Naive thymus-derived CD8-positive, alpha-beta T cell (primary cell): Measurements from ENCODE around the gene MPV17. TPM values are rescaled to one million over a fixed set of nuclear protein-coding genes. Genes with fewer than 3 reads are reported as not detected.

Source experiments
- ATAC-seq, 2 donors: fragments of 150-1000 bp; cut with Tn5 transposase in 1 of 2; sonication (Bioruptor Pico), chemical (Tn5 transposase) in 1 of 2; 1 replicate in 1 of 2; 2 replicates in 1 of 2; pipeline ENCODE4 v1.10.0; 2021; ENCODE audit warnings: mild to moderate bottlenecking in 2 of 2, moderate library complexity in 2 of 2
- POLR2A ChIA-PET: fragments of 350-600 bp; sonication (Branson Sonifier 250); formaldehyde crosslinking; loops from one replicate; lab custom pipeline; 2021; ENCODE audit warnings: antibody characterized with exemption; lab: Charles Lee
- DNase-seq, 10 donors: peaks; one replicate each; pipeline versions ENCODE4 v3.0.0 to v3.0.0-alpha.2; 2020 to 2022
- H3K27ac Mint-ChIP-seq, 10 donors: one replicate each; pipeline ENCODE4 v1.8.0; 2020 to 2022; ENCODE audit warnings: mild to moderate bottlenecking in 10 of 10, mixed read lengths in 10 of 10, moderate library complexity in 4 of 10, inconsistent platforms in 1 of 10
- H3K27me3 Mint-ChIP-seq, 5 donors: one replicate each; pipeline ENCODE4 v1.8.0; 2021 to 2022; ENCODE audit warnings: mixed read lengths in 5 of 5
- H3K36me3 Mint-ChIP-seq, 3 donors: one replicate each; pipeline ENCODE4 v1.8.0; 2020 to 2022; ENCODE audit warnings: mixed read lengths in 3 of 3, mild to moderate bottlenecking in 2 of 3, inconsistent platforms in 1 of 3
- H3K4me1 Mint-ChIP-seq, 4 donors: one replicate each; pipeline ENCODE4 v1.8.0; 2021 to 2022; ENCODE audit warnings: mixed read lengths in 4 of 4
- H3K4me3 Mint-ChIP-seq, 10 donors: one replicate each; pipeline ENCODE4 v1.8.0; 2020 to 2022; ENCODE audit warnings: mild to moderate bottlenecking in 10 of 10, mixed read lengths in 10 of 10, moderate library complexity in 6 of 10, inconsistent platforms in 1 of 10
- H3K9me3 Mint-ChIP-seq, 9 donors: one replicate each; pipeline ENCODE4 v1.8.0; 2020 to 2022; ENCODE audit warnings: mixed read lengths in 9 of 9, mild to moderate bottlenecking in 3 of 9, inconsistent platforms in 1 of 9, moderate library complexity in 1 of 9
- polyA plus RNA-seq, 3 donors: library from polyadenylated mRNA; unstranded; fragments of 300-500 nt; fragmentation: Illumina TruSeq; gene quantifications; one replicate each; pipeline ENCODE4 v1.2.3, GENCODE V29; 2021
- total RNA-seq, 8 experiments: library from RNA in 2 of 8; stranded (reverse) in 2 of 8; gene quantifications; one replicate each; pipeline ENCODE4 v1.2.3 and lab custom pipeline; 2021 to 2026

MPV17 gene, protein sequence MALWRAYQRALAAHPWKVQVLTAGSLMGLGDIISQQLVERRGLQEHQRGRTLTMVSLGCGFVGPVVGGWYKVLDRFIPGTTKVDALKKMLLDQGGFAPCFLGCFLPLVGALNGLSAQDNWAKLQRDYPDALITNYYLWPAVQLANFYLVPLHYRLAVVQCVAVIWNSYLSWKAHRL
- total RNA-seq, result 100 to 1,000 TPM; 109 to 111 TPM
- 100 to 1,000 TPM; 110 to 135 (median 124) TPM for polyA plus RNA-seq
- 21.7 to 52.8 (median 43.0) reads per million in 6 experiments for total RNA-seq (lab: John Stamatoyannopoulos, UW)

DNA sequence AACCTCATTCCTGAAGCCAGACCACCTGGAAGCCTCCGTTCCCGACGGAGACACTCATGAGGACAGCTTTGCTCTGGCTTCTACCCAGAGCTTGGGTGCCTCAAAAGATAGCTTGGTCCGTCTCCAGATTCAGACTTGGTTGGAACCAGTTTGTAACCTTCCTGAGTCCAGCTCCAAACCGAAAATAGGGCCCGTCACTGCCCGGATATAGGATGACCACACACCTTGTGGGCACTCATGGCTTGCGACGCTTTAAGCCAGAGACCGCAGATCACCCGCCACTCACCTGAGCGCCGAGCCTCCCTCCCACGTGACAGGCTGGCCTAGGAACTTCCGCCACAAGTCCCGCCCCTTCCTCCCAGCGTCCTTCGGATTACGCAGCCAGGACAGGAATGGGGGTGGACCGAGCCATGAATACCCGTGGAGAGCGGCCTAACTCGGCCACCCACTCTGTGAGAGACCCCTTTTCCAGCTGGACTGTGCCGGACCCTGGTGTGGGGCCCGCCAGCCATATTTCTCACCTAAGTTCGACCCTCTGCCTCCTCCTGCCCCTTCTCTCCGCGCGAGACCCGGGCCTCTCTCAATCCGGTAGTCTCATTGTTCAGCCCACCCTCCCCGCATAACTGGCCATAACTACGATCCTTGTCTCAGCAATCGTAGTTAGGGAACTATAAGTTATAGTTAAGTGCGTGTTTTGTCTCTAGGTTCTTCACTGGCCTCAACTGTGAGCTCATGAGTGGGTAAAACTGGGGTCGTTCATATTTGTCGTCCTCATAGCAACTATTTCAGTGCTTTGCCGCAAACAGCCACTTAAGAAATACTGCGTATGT is at the start of gene MPV17:
Gene MPV17 (minus strand): TSS at position 332 of the 830 bp plus-strand sequence. CDS start 580 bp downstream, outside the sequence.
- H3K27ac Mint-ChIP-seq, result peak within 1 kb of the TSS; percentile 97 to 100 (median 99)
- peaks cover 12 to 32% (median 31%) of the 10 kb centered on the region in 4 donors for H3K4me1 Mint-ChIP-seq
- peak; percentile 70 to 94 (median 81) for DNase-seq
- ATAC-seq, result peak; percentile 95 to 97
- POLR2A ChIA-PET, result interaction anchor here (0.6 to 2.7 kb wide), 16 partner anchors 10 to 340 kb away, joined by 3 to 30 read pairs (median 4); partner anchors contain the start of genes EIF2B4, GTF3C2, NRBP1 and PPM1G
- no peaks in the 10 kb centered on the region for H3K27me3 Mint-ChIP-seq
- peaks cover 6 to 24% (median 13%) of the 10 kb centered on the region in 3 donors for H3K36me3 Mint-ChIP-seq
- no peaks in the 10 kb centered on the region for H3K9me3 Mint-ChIP-seq
- peak within 1 kb of the TSS; percentile 91 to 100 (median 98) for H3K4me3 Mint-ChIP-seq

DNA sequence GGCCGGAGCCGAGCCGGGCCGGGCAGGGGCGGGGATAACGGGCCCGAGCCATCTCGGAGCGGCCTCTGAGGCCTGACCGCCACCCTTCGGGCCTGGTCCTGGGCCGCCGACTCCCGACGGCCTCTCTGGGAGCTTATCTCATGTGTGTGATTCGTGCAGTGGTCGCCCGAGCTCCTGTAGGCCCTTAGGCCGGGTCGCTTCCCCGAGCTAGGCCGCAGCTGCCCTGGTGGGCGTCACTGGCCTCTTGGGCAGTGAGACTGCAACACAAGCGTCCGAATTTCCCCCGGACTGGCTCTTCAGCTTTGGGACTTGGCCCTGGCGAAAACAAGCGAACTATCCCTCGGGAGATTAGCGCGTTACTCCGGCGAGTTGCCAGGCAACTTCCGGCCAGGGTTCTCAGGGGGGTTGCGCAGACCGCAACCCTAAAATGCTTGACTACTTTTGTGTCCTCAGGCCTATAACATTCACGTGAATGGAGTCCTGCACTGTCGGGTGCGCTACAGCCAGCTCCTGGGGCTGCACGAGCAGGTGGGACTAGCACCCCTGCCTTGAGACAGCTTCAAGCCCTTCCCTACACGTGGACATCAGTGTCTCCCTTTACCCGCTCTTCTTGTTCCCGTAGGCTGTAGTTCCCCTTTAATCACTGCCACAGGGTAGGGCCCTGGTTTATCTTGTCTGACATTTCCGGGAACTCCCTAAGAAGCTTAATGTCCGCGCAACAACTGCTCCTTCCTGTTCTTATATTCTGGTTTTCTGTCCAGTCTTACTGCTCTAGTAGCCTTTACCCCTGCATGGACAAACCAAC is 48.1 kb upstream of the MPV17 start:
- H3K27ac Mint-ChIP-seq, result peak overlapping the region; percentile 88 to 99 (median 96)
- DNase-seq (peak in 7 of 10 donors; percentile 16 to 67 (median 33)), ATAC-seq (peak; percentile 3 to 12)
- POLR2A ChIA-PET, result interaction anchor here (0.7 to 5.6 kb wide), 9 partner anchors 9 to 292 kb away, joined by 3 to 71 read pairs (median 5); partner anchors contain the start of genes GTF3C2, KHK, MPV17 and NRBP1
- H3K9me3 Mint-ChIP-seq, result no peaks in the 10 kb centered on the region
- H3K36me3 Mint-ChIP-seq, result peaks cover 4 to 65% (median 22%) of the 10 kb centered on the region in 3 donors
- H3K4me1 Mint-ChIP-seq, result peaks cover 27 to 43% (median 43%) of the 10 kb centered on the region in 4 donors
- H3K27me3 Mint-ChIP-seq, result no peaks in the 10 kb centered on the region
- peak overlapping the region; percentile 84 to 100 (median 96) for H3K4me3 Mint-ChIP-seq

DNA sequence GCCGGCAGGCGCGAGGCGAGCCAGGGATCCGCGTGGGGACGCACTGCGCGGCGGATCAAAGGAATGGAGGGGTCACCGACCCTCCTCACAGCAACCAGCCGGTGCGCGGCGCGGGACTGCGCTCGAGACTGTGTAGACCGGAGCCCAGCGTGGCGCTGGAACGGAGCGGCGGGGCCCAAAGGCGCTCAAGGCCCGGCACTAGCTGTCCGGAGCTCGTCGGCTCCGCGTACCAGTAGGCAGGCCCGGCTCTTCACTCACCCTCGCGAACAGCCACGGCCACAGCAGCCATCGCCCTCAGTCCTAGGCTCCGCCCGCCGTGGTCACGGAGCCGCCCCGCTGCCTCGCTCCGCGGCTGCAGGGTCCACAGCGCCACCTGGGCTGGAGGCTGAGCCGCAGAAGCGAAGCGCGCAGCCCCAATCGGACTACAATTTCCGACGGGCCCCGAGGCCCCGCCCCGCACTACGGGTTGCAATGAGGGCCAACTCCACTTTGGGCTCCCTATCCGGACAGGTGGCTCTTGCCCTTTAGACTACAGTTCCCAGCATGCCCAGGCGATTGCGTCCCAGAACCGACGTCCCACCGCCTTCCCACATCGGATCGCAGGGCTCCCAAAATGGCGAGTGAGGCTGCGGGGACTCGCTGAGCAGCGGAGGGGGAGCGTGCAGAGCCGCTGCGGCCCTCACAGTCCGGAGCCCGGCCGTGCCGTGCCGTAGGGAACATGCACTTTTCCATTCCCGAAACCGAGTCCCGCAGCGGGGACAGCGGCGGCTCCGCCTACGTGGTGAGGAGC is 47.3 kb upstream of the MPV17 start, which contains the start of the genes EIF2B4 and SNX17:
Gene EIF2B4 (minus strand): TSS at position 313 of the 790 bp plus-strand sequence. CDS start 24 bp downstream, at position 289.
Gene SNX17 (plus strand): TSS at position 591 of the 790 bp plus-strand sequence. CDS start 128 bp downstream, at position 719.
- POLR2A ChIA-PET, result interaction anchor here (0.9 to 5.6 kb wide), 12 partner anchors 10 to 299 kb away, joined by 3 to 71 read pairs (median 6); partner anchors contain the start of genes GTF3C2, KHK, MPV17 and NRBP1
- H3K4me1 Mint-ChIP-seq, result peaks cover 26 to 43% (median 42%) of the 10 kb centered on the region in 4 donors
- DNase-seq (peak; percentile 96 to 99 (median 99)), ATAC-seq (peak; percentile 91 to 93)
- peak within 1 kb of the TSS; percentile 84 to 100 (median 96) for H3K4me3 Mint-ChIP-seq
- H3K9me3 Mint-ChIP-seq, result no peaks in the 10 kb centered on the region
- peak within 1 kb of the TSS; percentile 92 to 99 (median 97) for H3K27ac Mint-ChIP-seq
- H3K36me3 Mint-ChIP-seq, result peaks cover 4 to 64% (median 18%) of the 10 kb centered on the region in 3 donors
- no peaks in the 10 kb centered on the region for H3K27me3 Mint-ChIP-seq

DNA sequence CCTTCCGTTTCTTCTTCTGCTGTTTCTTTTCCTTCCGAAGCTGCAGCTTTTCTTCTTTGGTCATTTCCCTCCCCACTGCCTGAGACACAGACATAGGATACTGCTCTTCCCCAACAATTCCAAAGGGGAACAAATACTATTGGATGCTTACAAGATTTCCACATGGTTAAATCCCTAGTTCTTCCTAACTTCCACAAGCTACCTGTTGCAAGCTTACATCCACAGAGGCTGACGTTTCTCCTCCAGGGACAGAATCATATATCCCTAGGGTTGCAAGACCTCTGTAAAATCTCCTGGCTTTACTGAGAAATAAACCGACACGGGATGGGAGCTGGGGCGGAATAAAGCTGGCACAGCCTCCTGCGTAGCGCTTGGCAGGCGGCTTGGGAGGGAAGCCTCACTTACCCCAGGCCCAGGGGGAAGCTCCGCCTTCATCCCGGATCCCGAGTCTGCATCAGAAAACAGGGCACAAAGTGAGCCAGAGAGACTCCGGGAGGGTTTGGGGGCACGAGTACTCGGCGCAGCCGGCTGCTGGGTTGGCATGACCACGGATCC is 46.7 kb upstream of the MPV17 start:
- Mint-ChIP-seq H3K27ac (peak overlapping the region; percentile 89 to 99 (median 97)), H3K9me3 (no peaks in the 10 kb centered on the region), H3K27me3 (no peaks in the 10 kb centered on the region), H3K4me1 (peaks cover 25 to 43% (median 42%) of the 10 kb centered on the region in 4 donors), H3K4me3 (peak overlapping the region; percentile 84 to 100 (median 96)), H3K36me3 (peaks cover 4 to 60% (median 14%) of the 10 kb centered on the region in 3 donors)
- POLR2A ChIA-PET, result interaction anchor here (1.1 to 5.6 kb wide), 9 partner anchors 11 to 298 kb away, joined by 3 to 71 read pairs (median 7); partner anchors contain the start of genes GTF3C2, MPV17, NRBP1 and OST4
- no peak for ATAC-seq
- DNase-seq, result no peak

DNA sequence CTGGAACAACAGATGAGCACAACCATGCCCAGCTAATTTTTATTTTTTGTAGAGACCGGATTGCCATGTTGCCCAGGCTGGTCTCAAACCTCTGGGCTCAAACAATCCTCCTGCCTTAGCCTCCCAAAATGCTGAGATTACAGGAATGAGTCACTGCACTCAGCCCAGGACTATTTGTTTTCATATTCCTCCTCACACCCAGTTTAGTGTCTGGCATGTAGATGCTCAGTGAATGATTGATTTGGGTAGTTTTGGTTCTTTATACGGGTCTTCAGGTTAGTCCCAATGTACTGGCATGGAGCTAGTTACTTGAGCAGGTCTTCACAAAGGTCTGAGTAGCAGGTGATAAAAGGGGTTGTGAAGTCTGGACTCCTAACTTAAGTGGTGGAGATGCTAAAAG is 41.0 kb upstream of the MPV17 start:
- H3K9me3 Mint-ChIP-seq, result no peaks in the 10 kb centered on the region
- H3K36me3 Mint-ChIP-seq, result peaks cover 0 to 46% (median 8%) of the 10 kb centered on the region in 3 donors
- H3K4me3 Mint-ChIP-seq, result no peak overlapping the region
- POLR2A ChIA-PET, result interaction anchor here (1.2 kb wide), 1 partner anchor 46 kb away, joined by 5 read pairs; the partner anchor contains the start of gene PPM1G
- H3K27ac Mint-ChIP-seq, result peak overlapping the region in 1 of 10 donors; percentile 43
- ATAC-seq, result no peak
- DNase-seq, result no peak
- peaks cover 3 to 10% (median 5%) of the 10 kb centered on the region in 4 donors for H3K4me1 Mint-ChIP-seq
- no peaks in the 10 kb centered on the region for H3K27me3 Mint-ChIP-seq

DNA sequence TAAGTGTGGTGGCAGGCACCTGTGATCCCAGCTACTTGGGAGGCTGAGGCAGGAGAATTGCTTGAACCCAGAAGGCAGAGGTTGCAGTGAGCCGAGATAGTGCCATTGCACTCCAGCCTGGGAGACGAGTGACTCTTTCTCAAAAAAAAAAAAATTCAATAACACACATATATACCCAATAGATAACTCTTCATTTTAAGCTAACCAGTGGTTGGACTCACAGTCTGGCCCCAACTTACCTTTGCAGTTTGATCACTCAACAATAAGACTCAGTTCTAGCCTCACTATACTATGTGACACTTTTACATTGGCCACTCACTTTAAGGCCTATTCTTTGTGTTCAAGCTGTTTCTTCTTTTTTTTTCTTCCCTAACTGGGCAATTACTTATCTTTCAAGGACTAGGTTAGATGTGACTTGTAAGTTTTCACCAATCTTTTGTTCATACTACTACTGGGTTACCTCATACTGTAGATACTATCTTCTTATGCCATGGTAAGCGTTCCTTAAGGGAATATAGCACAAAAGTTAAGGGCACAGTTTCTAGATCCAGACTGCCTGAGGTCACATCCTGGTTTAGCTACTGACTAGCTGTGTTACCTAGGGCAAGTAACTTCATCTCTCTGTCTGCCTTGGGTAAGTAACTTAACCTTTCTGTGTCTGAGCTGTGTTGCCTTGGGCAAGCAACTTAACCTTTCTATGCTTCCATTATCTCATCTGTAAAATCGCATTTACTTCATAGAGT is 40.0 kb upstream of the MPV17 start:
- Mint-ChIP-seq H3K27me3 (no peaks in the 10 kb centered on the region), H3K4me3 (no peak overlapping the region), H3K4me1 (peaks cover 4 to 10% (median 9%) of the 10 kb centered on the region in 4 donors), H3K9me3 (no peaks in the 10 kb centered on the region), H3K36me3 (peaks cover 0 to 38% (median 10%) of the 10 kb centered on the region in 3 donors), H3K27ac (peak overlapping the region in 5 of 10 donors; percentile 5 to 79 (median 44))
- POLR2A ChIA-PET, result interaction anchor here (0.7 to 1.1 kb wide), 2 partner anchors 23 to 40 kb away, joined by 3 to 4 read pairs; partner anchors contain the start of gene MPV17
- ATAC-seq (no peak), DNase-seq (no peak)

DNA sequence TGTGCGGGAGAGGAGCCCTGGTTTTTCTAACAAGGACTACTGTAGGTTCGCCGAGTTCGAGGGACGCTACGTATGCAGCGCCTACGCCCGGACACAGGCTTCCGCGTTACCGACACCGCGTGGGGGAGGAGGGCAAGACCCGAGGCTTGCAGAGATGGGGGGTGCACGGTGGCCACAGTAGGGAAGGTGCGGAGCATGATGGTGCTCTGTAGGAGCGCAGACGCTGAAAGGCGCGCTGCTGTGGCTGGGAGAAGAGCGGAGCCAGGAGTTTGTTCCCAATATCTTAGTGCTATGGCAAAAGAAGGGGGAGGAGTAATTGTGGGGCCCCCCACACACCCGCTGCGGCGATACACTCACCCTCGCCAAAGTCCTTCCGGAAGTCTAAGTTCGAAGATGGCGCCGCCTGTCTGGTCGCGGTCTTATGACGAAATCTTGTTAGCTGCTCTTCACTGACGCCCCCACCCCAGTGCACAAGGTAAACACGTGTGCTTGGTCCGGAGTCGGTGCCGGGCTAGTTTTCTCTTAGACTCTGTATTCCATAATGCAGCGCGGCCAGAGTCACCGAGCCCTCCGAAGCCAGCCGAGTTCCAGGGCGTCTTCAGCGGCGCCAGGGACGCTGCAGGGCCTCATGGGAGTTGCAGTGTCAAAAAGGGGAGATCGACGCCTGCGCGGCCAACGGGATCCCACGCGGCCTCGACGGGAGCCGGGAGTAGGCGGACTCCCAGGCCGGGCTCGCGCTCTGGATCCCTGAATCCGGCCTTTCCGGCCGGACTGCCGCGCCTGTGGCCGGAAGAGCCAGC is 33.7 kb upstream of the MPV17 start, which contains the start of gene GTF3C2:
Gene GTF3C2 (minus strand): TSS at position 383 of the 800 bp plus-strand sequence. CDS start 13,210 bp downstream, outside the sequence.
- Mint-ChIP-seq H3K4me3 (peak within 1 kb of the TSS; percentile 96 to 100 (median 98)), H3K36me3 (peaks cover 0 to 2% (median 2%) of the 10 kb centered on the region in 3 donors), H3K9me3 (no peaks in the 10 kb centered on the region), H3K4me1 (peaks cover 19 to 63% (median 52%) of the 10 kb centered on the region in 4 donors), H3K27me3 (no peaks in the 10 kb centered on the region), H3K27ac (peak within 1 kb of the TSS; percentile 97 to 100 (median 99))
- POLR2A ChIA-PET, result interaction anchor here (0.5 to 2.4 kb wide), 10 partner anchors 9 to 305 kb away, joined by 3 to 55 read pairs (median 4); partner anchors contain the start of genes AGBL5, EIF2B4, MPV17 and NRBP1
- ATAC-seq, result peak; percentile 82
- DNase-seq, result peak; percentile 76 to 98 (median 90)

DNA sequence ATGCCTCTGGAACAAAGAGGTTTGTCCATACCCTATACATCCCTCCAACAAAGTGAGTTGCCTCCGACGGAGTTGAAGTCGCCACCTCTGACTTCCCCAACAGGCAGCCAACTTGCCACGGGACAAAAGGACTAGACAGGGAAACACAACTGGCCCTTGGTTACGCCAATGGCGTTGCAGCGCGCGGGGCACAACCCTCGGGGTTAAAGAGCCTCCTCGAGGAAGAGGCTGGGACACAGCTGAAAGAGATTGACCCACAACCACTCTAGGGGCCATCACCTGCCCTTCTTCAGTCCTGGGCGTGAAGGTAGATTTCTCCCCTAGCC is 33.1 kb upstream of the MPV17 start:
- POLR2A ChIA-PET, result interaction anchor here (0.5 to 2.4 kb wide), 9 partner anchors 14 to 1052 kb away, joined by 3 to 55 read pairs (median 5); partner anchors contain the start of genes EIF2B4, MPV17, NRBP1 and PPM1G
- DNase-seq, result peak in 2 of 10 donors; percentile 26 to 43
- Mint-ChIP-seq H3K9me3 (no peaks in the 10 kb centered on the region), H3K4me3 (peak overlapping the region; percentile 96 to 100 (median 98)), H3K36me3 (peaks cover 0 to 2% (median 2%) of the 10 kb centered on the region in 3 donors), H3K27ac (peak overlapping the region; percentile 97 to 100 (median 99)), H3K27me3 (no peaks in the 10 kb centered on the region), H3K4me1 (peaks cover 21 to 68% (median 56%) of the 10 kb centered on the region in 4 donors)
- ATAC-seq, result peak; percentile 21 to 23

DNA sequence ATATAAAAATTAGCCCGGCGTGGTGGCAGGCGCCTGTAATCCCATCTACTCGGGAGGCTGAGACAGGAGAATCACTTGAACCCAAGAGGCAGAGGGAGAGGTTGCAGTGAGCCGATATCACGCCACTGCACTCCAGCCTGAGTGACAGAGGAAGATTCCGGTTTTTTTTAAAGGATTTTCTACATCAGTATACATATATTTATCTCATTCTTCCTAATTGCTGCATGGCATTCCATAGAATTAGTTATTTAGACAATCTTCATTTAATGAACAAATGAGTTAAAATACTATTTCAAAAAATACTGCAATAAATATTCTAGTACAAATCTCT is 31.7 kb upstream of the MPV17 start:
- POLR2A ChIA-PET, result interaction anchor here (0.6 to 1.8 kb wide), 3 partner anchors 15 to 228 kb away, joined by 5 to 6 read pairs (median 6); no protein-coding TSS in a partner anchor
- peaks cover 21 to 78% (median 65%) of the 10 kb centered on the region in 4 donors for H3K4me1 Mint-ChIP-seq
- no peaks in the 10 kb centered on the region for H3K9me3 Mint-ChIP-seq
- no peak for DNase-seq
- H3K4me3 Mint-ChIP-seq, result peak overlapping the region in 9 of 10 donors; percentile 28 to 99 (median 64)
- peak overlapping the region in 3 of 10 donors; percentile 27 to 60 (median 55) for H3K27ac Mint-ChIP-seq
- ATAC-seq, result no peak
- no peaks in the 10 kb centered on the region for H3K27me3 Mint-ChIP-seq
- peaks cover 0 to 7% (median 2%) of the 10 kb centered on the region in 3 donors for H3K36me3 Mint-ChIP-seq
